ENCODE measurements around the gene RNLS.

RNLS gene

DNA sequence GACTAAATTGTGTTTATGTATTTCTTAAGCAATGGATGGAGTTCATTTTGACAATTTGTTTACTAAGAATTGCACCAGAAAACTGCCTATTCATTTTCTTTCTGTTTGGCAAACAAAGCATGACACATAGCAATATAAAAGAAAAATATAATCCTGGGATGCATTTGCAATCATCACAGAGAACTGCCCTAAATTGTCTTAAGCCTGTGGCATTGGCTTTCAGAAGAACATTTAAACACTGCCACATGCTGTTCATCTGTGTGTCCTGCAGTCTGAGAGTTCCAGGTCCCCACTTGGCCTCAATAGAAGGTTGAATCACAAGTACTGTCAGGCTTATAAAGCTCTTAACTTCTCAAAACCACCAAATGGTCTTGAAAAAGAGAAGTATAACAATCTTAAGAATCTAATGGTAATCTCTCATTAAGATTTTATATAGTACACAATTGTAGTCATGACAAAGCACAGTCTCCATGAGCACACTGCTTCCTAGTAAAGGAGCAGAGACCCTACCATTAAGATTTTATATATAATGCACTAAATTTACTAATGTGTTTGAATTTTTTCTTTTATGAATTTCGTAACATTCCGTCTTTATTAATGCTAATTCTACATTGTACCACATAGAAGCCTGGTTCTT lies 29.9 kb downstream of the RNLS start:
- DNase-seq (ENCODE audit: low read depth in 3 of 3), result peak in 2 of 3 experiments; percentile 7 to 10

DNA sequence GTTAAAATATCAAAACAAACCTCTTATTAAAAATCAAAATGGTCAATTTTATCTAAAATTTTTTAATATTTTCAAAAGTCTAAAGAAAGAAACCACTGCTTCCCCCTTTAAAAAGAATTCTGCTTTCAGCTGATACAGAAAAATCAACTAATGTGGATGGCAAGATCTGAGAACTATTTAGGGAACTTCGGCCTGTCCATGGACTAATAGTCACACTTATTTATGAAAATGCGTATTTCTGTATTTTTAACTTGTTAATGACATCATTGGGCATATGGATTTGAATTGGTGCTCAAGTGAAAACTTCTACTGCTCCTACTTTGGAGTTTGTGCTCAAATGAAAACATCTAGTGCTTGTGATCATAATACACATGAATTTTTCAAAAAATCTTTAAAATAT lies 31.9 kb downstream of the RNLS start:
- DNase-seq (ENCODE audit: low read depth in 3 of 3), result no peak

GRCh38 chr10:88546497-88546896 lies 36.6 kb downstream of the RNLS start:
- DNase-seq (ENCODE audit: low read depth in 3 of 3), result no peak

DNA sequence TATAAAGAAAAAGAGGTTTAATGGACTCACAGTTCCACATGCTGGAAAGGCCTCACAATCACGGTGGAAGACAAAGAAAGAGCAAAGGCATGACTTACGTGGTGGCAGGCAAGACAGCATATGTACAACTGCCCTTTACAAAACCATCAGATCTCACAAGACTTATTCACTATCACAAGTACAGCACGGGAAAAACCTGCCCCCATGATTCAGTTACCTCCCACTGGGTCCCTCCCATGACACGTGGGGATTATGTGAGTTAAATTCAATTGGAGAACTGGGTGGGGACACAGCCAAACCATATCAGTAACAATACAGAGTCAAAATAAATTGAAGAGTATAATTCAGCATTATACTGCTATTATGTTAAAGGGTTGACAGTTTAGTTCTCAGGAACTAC lies 37.8 kb downstream of the RNLS start:
- no peak for DNase-seq (ENCODE audit: low read depth in 3 of 3)

DNA sequence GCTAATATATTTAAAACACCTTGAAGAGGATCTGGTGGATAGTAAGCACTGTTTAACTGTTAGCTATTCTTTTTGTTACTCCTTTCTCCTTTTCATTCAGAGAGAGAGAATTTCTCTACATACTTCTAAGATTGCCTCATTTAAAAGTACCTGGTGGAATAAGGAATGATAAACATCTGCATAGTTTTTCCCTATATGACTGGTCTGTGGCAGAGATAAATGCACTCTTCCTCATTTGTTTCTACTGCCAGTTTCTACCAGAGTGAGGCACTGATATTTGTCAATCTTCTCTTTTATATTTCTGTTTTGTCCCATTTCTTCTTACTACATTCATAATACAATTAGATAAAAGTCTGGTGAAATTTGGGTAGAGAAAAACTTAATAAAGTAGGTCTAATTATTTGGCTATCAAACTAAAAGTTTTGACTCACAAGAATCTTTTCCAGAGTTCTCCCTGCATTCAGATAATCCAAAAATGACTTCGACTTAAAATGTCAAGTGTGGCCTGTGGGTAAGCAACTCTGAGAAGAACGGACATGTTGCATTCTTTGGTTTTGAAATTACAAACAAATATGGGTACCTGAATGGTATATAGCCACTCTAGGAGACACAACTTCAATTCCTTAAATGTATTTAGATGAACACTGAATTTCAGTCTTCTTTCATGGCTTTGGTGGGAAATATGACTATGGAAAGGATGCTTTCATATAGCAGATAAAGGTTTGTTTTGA lies 38.8 kb downstream of the RNLS start:
- DNase-seq (ENCODE audit: low read depth in 3 of 3), result no peak

DNA sequence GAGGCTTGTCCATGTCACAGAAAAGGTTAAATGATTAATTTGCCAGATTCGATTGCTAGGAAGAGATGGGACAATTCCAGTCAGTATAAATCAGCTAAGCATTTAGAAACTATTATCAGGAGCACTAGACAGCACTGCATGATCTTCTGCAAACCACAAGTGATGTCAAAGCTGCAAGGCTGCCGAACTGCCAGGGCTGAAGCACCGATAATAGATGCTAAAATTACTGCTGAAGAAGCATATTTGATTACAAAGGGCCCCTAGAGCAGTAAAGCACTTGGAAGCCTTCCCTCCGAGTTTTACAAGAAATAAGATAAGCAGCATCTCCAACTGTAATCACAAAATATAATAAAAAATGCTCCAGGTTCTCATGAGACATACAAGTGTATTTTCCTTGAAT lies 40.6 kb downstream of the RNLS start:
- DNase-seq (ENCODE audit: low read depth in 3 of 3), result no peak

DNA sequence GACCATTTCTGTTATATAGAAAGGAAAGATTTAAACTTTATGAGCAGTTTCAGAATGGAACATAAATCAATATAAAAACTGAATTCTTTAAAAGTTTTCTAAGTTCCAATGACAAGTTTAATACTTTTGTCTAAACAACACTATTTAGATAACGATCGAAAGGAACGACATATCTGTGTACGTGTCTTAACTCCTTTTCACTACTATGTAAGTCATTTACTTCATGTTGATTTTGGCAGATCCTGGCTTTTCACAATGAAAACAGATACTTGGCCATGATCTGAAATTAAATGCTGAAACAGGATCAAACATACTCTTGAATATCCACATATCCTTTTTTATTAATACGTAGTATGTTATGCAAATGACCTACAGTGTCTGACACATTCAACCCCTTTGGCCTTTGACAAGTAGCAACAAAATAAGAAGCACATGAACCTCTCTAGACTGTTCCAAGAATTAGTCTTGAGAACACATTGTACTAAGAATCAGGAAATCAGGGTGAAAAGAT lies 41.9 kb downstream of the RNLS start:
- DNase-seq (ENCODE audit: low read depth in 3 of 3), result no peak

DNA sequence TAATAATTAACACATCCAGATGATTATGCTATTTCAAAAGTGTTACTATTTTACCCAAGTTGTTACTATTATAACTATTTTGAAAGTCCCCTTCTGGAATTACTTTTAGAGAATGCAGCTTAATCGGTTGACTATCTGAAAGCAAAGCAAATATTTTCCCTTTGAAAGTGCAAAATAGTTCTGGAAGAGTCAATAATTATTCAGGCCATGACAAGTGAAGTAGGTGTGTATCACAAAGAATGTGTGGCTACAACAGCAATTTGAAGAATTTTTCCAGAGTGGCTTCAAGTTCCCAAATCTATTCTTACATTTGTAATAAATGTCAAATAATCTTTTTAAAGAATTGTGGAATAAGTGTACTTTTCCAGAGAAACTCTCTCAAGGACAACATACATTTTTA lies 42.8 kb downstream of the RNLS start:
- no peak for DNase-seq (ENCODE audit: low read depth in 3 of 3)

GRCh38 chr10:88538048-88538447 lies 45.1 kb downstream of the RNLS start:
- DNase-seq (ENCODE audit: low read depth in 3 of 3), result no peak

DNA sequence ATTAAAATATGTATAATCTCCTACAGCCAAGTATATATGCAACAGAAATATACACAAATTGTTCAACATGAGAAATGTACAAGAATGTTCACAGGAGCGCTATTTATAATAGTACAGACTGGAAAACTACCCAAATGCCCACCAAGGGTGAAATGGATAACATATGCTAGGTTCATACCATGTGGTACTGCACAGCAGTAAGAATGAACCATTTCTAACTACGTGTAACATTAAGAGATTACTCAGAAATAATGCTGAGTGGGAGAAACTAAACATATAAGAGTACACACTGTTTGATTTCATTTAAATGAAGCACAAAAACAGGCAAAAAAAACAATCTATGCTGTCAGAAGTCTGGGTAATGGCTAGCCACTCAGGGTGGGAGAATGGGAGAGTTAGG lies 45.8 kb downstream of the RNLS start:
- DNase-seq (ENCODE audit: low read depth in 3 of 3), result no peak

DNA sequence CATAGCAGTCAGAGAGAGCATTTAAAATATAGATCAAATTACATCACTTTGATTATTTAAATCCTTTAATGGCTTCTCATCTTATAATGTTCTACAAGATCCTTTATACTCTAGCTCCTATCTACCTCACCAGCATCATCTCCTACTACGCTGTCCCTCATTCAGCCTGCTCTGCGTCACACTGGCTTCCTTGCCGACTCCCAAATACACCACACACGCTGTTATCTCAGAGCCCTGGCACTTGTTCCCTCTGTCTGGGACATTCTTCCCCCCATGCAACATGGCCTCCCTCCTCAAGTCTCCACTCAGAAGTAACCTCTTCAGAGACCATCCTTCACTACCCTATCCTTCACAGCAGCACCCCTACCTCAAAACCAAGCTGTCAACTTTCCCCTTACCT lies 46.7 kb downstream of the RNLS start:
- no peak for DNase-seq (ENCODE audit: low read depth in 3 of 3)

GRCh38 chr10:88534072-88534665 lies 48.9 kb downstream of the RNLS start:
- no peak for DNase-seq (ENCODE audit: low read depth in 3 of 3)

GRCh38 chr10:88531392-88532052 lies 51.6 kb downstream of the RNLS start:
- DNase-seq (ENCODE audit: low read depth in 3 of 3), result no peak

GRCh38 chr10:88530629-88531391 lies 52.3 kb downstream of the RNLS start:
- DNase-seq (ENCODE audit: low read depth in 3 of 3), result no peak

DNA sequence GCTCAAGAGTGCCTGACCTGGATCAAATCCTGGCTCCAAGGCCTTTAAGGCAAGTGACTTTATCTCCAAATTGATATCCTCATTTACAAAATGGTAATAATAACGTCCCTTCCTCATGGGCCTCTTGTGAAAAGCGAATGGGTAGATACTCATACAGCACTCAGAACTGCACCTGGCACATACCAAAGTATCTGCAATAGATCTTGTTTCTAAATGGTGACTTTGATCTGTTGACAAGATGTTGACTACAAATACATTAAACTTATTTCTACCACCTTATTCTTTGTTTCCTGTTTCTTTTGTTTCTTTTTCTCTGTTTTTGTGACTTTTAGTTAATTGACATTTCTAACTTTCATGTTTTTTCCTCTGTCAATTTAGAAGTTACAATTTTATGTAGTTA lies 53.0 kb downstream of the RNLS start:
- DNase-seq (ENCODE audit: low read depth in 3 of 3), result no peak

GRCh38 chr10:88528806-88529570 lies 54.1 kb downstream of the RNLS start:
- no peak for DNase-seq (ENCODE audit: low read depth in 3 of 3)

DNA sequence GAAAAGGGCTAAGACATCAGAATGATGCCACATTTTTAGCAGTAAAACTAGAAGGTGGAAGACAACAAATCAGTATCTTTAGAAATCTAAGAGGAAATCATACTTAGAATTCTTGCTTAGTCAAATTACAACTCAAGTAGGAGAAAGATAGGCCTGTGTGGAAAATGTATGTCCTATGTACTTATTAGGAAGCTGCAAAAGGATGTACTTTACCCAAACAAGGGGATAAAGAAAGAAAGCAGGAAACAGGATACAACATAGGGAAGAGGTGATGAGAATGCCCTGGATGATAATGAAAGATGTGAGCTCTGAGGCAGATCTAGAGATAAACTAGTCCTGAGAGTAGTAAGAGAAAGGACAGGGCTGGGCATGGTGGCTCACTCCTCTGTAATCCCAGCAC lies 54.9 kb downstream of the RNLS start:
- DNase-seq (ENCODE audit: low read depth in 3 of 3), result no peak

- DNase-seq (ENCODE audit: low read depth in 3 of 3), result no peak
Measured at GRCh38 chr10:88527245-88527644, 55.9 kb downstream of the RNLS start.

DNA sequence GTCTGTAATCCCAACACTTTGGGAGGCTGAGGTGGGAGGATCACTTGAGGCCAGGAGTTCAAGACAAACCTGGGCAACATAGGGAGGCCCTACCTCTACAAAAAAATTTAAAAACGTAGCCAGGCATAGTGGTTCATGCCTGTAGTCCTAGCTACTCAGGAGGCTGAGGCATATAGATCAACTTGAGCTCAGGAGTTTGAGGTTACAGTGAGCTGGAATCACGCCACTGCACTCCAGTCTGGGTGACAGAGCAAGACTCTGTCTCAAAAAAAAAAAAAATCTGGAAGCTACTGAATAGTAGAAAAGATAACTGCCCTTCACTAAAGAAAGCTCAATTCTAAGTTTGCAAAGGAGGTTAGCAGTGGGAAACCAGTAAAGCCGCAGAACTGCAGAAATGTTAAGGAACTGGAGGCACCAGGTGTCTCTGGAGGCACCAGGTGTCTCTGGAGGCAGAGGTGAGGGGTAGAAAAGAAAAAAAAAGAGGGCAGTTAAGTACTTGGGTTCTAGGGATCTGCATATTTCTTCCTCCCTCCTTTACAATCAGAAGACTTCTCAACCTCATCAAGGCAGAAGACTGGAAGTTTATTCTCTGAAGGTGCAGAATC lies 56.5 kb downstream of the RNLS start:
- DNase-seq (ENCODE audit: low read depth in 3 of 3), result no peak

DNA sequence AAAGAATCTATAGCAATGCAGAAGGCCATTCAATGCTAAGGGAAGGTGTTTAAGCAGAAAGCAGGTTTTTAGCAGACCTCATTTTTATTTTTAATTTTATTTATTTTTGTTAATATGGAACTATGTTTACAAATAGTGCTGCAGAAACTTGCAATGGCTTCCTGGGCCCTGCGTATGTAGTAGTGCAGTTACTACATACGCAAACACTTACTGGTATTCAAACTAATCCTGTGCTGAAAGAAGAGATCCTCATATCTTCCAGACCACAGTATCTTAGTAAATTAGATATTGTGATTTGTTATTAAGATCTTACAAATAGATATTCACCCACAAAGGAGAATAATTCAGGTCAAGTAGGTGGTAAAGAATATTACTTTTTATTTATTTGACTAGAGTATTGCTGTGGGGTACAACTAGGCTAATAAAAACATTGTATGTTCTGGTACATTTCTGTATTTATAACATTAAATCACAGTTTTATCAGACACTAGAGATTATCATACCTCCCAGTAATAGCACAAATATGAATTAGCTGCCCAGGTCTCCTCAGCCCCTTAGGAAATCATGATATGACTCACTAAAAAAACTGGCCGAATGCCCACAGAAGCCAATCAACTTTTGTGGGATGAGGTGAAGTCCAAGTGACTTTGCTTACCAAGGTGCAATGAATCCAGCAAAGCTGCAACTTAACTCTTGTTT lies 57.6 kb downstream of the RNLS start:
- no peak for DNase-seq (ENCODE audit: low read depth in 3 of 3)
